NCI-H1417 (cell line): ENCODE measurements around the gene MAGI2.

Source experiments
- DNase-seq, 3 experiments: peaks; one replicate each; lab custom pipeline; 2025; lab: John Stamatoyannopoulos, UW

MAGI2 gene

GRCh38 chr7:79453558-79454360, at the start of gene MAGI2:
TSS of gene MAGI2 (minus strand) at chr7:79453667. CDS start at chr7:79453320, 347 bp downstream.
- DNase-seq: peak in 1 of 3 experiments; percentile 24

- no peak for DNase-seq
Observed at GRCh38 chr7:79502151-79502550, 48.7 kb upstream of the MAGI2 start.

DNA sequence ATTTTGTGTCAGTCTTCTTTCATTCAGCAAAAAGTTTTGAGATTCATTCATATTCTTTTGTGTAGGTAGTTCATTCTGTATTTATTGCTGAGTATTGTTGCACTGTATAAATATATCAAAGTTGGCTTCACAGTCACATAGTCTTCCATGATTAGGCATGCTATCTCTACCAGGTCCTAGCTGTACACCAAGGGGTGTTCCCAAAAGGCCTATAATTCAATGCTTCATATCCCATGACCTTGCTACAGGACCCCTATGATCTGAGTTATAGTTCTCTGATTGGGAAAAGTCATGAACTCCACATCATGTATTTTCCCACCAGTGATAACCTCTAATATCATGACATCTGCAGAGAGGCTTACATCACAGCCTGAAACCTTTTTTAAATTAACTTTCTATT, 47.3 kb upstream of the MAGI2 start:
- DNase-seq: no peak

DNA sequence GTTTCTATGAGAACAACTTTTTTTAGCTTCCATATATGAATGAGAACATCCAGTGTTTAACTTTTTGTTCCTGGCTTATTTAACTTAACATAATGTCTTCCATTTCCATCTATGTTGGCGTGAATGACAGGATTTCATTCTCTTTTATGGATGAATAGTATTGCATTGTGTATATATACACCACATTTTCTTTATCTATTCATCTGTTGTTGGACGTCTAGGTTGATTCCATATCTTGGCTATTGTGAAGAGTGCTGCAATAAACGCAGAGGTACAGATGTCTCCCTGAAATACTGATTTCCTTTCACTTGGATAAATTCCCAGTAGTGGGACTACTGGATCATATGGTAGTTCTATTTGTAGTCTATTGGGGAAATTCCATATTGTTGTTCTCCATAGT, 44.3 kb upstream of the MAGI2 start:
- DNase-seq: no peak

DNA sequence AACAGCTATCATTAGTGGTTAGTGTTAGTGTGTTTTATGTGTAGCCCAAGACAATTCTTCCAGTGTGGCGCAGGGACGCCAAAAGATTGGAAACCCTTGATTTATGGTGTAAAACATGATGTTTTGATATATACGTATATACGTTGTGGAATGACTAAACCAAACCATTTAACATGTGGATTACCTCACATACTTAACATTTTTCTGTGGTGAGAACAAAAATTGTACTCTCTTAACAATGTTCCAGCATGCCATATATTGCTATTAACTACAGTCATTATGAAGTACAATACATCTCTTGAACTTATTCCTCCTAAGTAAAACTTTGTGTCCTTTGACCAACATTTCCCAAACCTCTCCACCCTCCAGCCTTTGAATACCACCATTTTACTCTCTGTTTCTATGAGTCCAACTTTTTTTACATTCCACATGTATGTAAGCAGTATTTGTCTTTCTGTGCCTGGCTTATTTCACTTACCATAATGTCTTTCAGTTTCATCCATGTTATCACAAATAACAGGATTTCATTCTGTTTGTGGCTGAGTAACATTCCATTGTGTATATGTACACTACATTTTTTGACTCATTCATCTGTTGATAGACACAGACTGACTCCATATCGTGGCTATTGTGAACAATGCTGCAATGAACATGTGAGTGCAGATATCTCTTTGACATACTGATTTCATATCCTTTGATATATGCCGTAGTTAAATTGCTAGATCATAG, 42.2 kb upstream of the MAGI2 start:
- DNase-seq: no peak

GRCh38 chr7:79494046-79494445, 40.6 kb upstream of the MAGI2 start:
- no peak for DNase-seq

DNA sequence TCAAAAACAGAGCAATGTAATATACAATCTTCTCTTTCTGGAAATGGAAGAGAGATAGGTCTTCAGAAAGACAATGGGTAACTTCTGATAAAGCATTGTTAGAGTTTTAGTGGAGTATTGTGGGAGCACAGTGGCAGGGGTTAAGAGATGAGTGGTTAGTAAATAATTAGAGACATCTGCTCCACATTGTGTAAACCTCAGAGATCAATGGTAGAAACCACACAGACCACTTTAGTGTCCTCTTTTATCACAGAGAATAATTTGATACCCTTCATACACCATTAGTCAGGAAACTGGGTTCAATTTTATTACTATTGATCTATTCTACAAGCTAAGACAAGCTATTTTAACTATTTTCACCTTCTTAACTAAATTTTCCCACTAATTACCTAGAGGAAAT, 35.9 kb upstream of the MAGI2 start:
- peak in 1 of 3 experiments; percentile 28 for DNase-seq

DNA sequence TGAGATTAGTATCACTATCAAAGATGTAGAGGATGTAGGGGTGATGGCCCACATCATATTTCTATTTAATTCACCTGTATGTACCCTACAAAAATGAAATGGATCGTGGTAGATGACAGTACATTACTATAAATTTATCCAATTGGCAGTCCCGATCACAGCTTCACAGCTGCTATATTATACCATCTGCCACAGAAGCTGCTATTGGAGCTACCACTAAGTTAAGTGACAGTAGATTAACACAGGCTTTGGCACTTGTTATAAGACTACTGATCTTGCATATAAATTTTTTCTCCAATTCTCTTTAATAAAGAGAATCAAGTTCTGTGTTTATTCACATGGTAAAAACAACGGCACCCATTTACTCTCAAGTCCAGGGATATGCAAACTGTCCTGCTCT, 24.9 kb upstream of the MAGI2 start:
- DNase-seq: no peak

DNA sequence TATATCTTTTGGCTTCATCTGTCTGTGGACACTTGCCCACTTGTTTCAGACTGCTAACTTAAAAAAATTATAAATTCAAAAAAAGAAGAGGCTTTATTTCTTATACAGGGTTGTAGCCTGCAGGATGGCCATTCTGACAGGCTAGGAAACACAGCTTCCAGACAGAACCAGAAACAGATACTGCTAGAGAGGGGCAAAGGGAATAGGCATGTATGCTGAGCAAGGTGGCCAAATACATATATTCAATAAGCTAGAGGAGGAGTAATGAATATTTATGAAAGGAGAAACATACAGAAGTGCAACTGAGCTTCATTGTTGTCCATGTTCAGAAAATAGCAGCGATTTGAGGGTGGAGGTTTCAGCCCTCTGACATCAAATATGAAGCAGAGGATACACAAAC, 22.0 kb upstream of the MAGI2 start:
- DNase-seq: no peak

GRCh38 chr7:79471699-79472098, 18.2 kb upstream of the MAGI2 start:
- no peak for DNase-seq

- DNase-seq: no peak
Observed at GRCh38 chr7:79471283-79471682, 17.8 kb upstream of the MAGI2 start.

DNA sequence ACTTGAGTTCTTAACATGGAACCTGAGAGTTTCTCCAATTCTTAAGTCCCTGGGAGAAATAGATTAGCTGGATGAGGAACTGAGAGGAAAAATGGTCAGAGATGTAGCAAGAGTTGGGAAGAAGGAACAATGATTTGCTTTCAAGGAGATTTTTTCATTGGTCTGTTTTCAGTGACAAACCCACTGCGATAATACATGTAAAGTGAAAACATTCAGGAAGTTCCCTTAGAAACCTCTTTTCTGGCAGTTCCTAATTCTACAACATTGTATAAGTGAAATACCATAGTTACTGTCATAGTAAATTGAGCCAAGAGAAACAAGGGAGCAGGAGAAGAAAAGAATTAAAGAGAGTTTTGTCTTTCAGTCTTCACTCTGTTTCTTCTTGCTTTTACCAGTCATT, 12.1 kb upstream of the MAGI2 start:
- DNase-seq: no peak

DNA sequence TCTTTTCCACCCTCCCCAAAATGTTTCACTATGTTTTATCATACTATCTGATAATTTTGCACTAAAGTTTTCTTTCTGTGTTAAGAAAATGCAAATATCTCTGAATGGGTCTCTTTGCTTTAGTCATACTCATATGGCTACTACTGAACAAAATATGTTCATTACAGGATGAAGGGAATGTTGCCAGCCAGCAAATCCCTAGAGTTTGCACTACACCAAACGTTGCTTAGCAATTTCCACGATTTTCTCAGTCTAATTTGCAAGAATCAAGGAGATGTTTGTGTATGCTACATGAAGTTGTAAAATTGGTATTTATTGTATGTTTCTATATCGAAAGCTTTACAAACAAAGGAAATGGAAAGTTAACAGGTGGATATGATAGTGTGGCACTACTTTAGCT, 10.6 kb upstream of the MAGI2 start:
- no peak for DNase-seq

GRCh38 chr7:79462390-79462789, 8.9 kb upstream of the MAGI2 start:
- no peak for DNase-seq

DNA sequence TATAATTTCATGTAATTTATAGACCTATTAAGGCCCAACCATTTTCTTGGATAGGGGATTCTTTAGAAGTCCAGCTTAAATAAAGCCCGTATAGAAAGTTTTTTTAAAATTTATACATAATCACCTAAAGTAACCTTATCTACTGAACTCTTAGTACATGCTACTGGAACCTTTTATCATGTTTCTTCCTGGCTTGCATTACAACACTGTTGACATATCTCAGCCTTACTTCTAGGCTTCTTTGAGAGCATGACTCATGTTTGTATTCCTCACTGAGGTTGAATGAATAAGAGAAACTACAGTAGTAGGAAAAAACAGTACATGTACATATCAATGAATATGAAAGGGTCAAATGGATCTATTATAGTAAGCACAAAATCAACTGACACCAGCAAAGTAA, 8.2 kb upstream of the MAGI2 start:
- DNase-seq: no peak

DNA sequence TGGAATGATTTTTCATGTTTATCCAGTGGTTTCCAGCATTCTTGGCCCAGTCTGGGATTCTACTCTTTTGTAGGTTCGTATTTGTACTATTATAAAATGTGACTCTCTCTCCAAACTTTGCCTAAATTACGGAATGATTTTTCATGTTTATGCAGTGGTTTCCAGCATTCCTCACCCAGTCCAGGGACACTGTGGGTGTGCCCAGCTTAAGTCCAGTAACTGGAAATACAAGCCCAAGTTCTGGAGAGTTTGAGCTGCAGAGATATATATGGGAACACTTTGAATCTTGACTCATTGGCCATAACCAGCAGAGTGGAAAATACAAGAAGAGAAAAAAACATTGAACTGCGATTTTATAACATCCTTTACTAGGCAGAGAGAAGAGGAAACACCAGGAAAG, 5.9 kb upstream of the MAGI2 start:
- DNase-seq: no peak

DNA sequence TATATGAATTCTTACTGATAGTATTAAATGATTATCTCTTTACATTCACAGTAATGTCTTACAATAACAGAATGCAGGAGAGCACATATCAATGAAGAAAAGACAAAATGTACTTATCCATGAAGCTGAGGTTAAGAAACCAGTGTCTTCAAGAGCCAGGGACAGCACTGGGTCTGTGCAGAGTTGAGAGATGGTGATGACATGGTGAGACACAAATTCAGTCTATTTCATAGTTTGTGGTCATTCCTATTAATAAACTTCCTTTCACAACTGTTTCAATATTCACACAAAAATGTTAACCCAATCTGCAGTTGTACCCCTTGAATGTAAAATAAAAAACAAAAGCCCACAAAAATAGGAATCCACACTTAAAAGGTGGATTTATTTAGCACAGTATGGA, 5.3 kb upstream of the MAGI2 start:
- no peak for DNase-seq

DNA sequence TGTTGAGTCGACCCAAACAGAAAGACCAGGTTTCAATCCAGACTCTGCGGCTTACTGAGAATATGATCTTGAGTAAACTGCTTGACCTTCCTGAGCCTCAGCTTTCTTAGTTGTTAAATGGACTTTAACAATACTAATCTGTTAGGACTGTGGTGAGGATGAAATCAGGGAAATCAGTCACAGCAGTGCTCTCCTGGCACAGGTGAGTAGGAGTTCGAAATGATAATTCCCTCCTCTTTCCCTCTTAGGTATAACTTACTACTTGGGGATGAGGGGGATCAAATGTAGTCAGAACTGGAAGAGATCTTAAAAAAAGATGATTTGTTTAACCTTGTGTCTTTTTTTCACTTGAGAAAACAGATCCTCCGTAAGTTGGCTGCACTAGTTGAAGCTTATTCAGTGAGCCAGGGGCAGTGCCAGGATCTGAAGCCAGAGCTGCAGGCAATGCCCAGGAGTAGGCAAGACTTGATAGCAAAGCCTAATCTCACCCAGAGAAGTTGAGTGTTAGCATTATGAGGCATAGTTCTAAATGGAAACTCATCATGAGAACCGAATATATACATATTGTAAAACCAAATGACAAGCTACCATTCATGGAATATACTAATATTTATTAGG, 1.8 kb upstream of the MAGI2 start:
- no peak for DNase-seq

DNA sequence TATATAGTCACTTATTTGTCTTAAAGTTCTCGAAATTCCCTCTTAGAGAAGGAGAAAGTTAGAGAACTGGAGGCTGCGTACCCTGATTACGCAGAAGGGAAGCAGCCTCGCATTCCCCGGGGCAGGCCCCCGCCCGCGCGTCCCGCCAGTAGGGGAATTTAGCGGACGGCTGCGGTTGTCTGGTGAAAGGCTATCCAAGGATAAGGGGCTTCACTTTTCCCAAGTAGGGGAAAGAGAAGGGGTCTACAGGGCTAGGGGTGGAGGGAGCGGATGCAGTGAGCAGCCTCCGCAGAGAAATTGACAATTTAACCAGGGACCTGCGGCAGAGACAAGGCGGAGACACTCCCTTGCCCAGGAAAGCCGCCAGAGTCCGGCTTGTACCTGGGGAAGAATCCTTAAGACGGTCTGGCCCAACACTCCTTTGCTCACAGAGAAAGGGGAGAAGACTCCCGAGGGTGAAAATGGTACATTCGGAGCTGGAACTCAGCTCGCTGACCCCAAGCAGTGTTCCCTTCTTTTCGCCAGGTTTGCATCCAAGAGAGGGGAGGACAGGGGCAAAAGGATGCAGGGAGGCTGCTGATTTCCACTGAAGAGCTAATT, 994 bp upstream of the MAGI2 start:
- no peak for DNase-seq

- no peak for DNase-seq
Observed at GRCh38 chr7:79453266-79453557, 255 bp downstream of the MAGI2 start.

GRCh38 chr7:79452495-79453265, 787 bp downstream of the MAGI2 start:
- DNase-seq: no peak

GRCh38 chr7:79452032-79452494, 1.4 kb downstream of the MAGI2 start:
- DNase-seq: peak; percentile 34 to 66 (median 62)
